Testis (tissue), 2 donors: ENCODE measurements around the gene MEPE.

Source experiments
- POLR2A ChIP-seq: fragments of 450-650 bp; IDR thresholded peaks from one replicate; pipeline ENCODE4 v1.6.1; 2017; ENCODE audit warnings: antibody characterized with exemption, mild to moderate bottlenecking, moderate library complexity
- TF ChIP-seq, protein P1 (sequence below), 3 experiments: fragments of 450-650 bp in 2 of 3; fragments of 200-600 bp in 1 of 3; sonication (generic) in 1 of 3; IDR thresholded peaks; one replicate each; pipeline ENCODE4 v1.5.1; 2016 to 2019; ENCODE audit warnings: antibody characterized with exemption in 3 of 3, mild to moderate bottlenecking in 2 of 3, moderate library complexity in 1 of 3

DNA sequence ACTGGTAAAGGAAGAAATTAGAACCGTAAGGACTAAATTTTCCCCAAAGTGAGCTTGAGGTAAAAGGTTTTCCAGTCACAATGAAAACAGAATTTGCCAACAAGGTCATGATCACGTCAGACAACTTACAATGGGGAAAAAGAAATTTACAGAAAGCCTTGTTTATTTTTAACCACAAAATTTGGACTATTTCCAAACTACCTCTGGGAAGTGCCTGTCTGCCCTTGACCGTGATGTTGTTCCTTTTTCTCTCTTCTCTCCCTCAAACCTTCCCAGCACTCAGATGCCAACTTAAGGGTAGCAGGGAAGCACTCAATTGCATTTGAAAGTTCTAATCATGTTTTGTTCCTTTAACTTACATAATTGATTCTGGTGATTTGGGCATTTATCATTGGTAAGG is 32.5 kb downstream of the MEPE start:
- no peak for TF ChIP-seq POLR2A
- TF ChIP-seq, protein P1, sequence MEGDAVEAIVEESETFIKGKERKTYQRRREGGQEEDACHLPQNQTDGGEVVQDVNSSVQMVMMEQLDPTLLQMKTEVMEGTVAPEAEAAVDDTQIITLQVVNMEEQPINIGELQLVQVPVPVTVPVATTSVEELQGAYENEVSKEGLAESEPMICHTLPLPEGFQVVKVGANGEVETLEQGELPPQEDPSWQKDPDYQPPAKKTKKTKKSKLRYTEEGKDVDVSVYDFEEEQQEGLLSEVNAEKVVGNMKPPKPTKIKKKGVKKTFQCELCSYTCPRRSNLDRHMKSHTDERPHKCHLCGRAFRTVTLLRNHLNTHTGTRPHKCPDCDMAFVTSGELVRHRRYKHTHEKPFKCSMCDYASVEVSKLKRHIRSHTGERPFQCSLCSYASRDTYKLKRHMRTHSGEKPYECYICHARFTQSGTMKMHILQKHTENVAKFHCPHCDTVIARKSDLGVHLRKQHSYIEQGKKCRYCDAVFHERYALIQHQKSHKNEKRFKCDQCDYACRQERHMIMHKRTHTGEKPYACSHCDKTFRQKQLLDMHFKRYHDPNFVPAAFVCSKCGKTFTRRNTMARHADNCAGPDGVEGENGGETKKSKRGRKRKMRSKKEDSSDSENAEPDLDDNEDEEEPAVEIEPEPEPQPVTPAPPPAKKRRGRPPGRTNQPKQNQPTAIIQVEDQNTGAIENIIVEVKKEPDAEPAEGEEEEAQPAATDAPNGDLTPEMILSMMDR (IDR thresholded peaks at IDR 0.05) = no peak
